ENCODE results near the gene NISCH. TPM values are rescaled to one million over a fixed set of nuclear protein-coding genes. Genes with fewer than 3 reads are reported as not detected.

NISCH gene
- total and polyA plus RNA-seq, 2 of the 8 experiments (the other 6 are each of a cell fraction or from before 2014, with no cell fraction given): 71.2 to 71.9 TPM

DNA sequence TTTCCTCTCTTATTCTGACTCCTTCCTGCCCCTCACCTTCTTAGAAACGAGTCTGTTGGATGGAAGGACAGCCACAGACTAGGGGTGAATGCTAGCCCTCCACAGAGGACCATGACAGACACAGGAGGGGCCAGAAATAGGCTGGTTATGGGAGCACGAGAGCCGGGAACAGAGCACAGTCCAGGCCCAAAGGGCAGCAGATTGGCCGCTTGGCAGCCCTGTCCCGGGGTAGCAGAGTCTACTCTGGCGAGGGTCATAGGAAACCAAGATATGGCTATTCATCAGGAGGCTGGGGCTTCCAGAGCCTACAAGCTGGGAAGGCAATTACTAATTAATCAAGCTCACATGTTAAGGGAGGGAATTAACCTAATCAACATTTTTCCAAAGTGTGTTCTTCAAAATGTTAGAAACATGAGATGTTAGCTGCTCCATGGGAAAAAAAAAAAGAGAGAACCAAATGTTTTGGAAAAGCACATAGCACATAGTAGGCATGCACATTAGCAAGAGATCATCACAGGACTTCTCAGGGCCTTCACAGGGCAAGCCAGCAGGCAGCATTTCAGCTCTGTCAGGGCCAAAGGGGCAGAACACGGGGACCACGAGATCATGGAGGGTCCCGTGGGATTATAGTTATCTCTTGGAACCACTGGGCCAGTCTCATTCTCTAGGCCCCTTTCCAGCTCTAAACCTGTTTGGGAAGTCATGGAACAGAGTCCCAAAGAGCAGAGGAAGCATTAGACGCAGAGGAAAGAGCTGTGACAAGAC, 23.8 kb upstream of the NISCH start:
- H2AFZ ChIP-seq (ENCODE audit: low read length): no peak overlapping the region
- no peak overlapping the region for H3K4me3 ChIP-seq (ENCODE audit: extremely low read depth in 1 of 4, insufficient read depth in 2 of 4, low read depth in 3 of 4, low read length in 4 of 4)
- no peaks in the 10 kb centered on the region for H3K27me3 ChIP-seq (replicated peaks in 1 of 4; ENCODE audit: control insufficient read depth in 3 of 4, extremely low read depth in 1 of 4, insufficient read depth in 3 of 4, low read length in 3 of 4)
- 87% methylated on average over 10 of the region's 10 CpGs; no CpG with 5 or more reads in 1 of the 2 experiments for WGBS, 2 experiments (ENCODE audit: extremely low coverage in 1 of 2, insufficient coverage in 1 of 2, insufficient read length in 1 of 2, insufficient replicate concordance in 2 of 2, low coverage in 1 of 2, low lambda C conversion rate in 2 of 2, missing lambda C conversion rate in 1 of 2)
- no peak overlapping the region for H3K4me2 ChIP-seq (ENCODE audit: insufficient read depth in 1 of 2, low read depth in 2 of 2, low read length in 2 of 2)
- no peak overlapping the region for H4K8ac ChIP-seq (ENCODE audit: extremely low read depth, insufficient read depth, low read length)
- no peaks in the 10 kb centered on the region for H3K23me2 ChIP-seq (ENCODE audit: low read depth, low read length)
- no peak overlapping the region for H2BK12ac ChIP-seq (ENCODE audit: low read depth, low read length)
- POLR2A ChIA-PET (ENCODE audit: partially characterized antibody): interaction anchor here (1.0 to 10.5 kb wide), 2 partner anchors 15 to 216 kb away, joined by 3 to 112 read pairs; partner anchors contain the start of gene SEMA3G
- no peaks in the 10 kb centered on the region for H4K20me1 ChIP-seq (replicated peaks in 1 of 2; ENCODE audit: control insufficient read depth in 1 of 2, insufficient read depth in 2 of 2, low read length in 2 of 2)
- H3K9ac ChIP-seq (replicated peaks in 1 of 4; ENCODE audit: extremely low read depth in 1 of 4, low read depth in 3 of 4, low read length in 3 of 4): no peak overlapping the region
- H2BK15ac ChIP-seq (ENCODE audit: low read length): no peak overlapping the region
- no peaks in the 10 kb centered on the region for H3K36me3 ChIP-seq (ENCODE audit: control insufficient read depth in 2 of 4, insufficient read depth in 4 of 4, low read length in 3 of 4)
- no peak overlapping the region for H3K14ac ChIP-seq (ENCODE audit: insufficient read length)
- H2BK20ac ChIP-seq (ENCODE audit: low read length): no peak overlapping the region
- peaks cover 0 to 2% (median 0%) of the 10 kb centered on the region in 4 experiments; a peak in 1 of 7 replicates for H3K4me1 ChIP-seq (replicated peaks in 1 of 4; ENCODE audit: control insufficient read depth in 3 of 4, insufficient read depth in 4 of 4, low read length in 3 of 4)
- CTCF ChIA-PET (ENCODE audit: partially characterized antibody): interaction anchor here (0.6 to 4.4 kb wide), 7 partner anchors 9 to 210 kb away, joined by 3 to 22 read pairs (median 9); no protein-coding TSS in a partner anchor
- H2BK5ac ChIP-seq (ENCODE audit: low read depth, low read length): 0 out of 2 replicates have a peak overlapping the region, but pooled peaks have one; percentile 21
- H3K56ac ChIP-seq (replicated peaks; ENCODE audit: insufficient read length, low read depth, low read length): no peak overlapping the region
- H3K79me1 ChIP-seq (ENCODE audit: low read depth, low read length): no peaks in the 10 kb centered on the region
- H3K23ac ChIP-seq (ENCODE audit: insufficient read length): no peak overlapping the region
- H4K5ac ChIP-seq (ENCODE audit: insufficient read length, low read depth, low read length): no peak overlapping the region
- DNase-seq (ENCODE audit: low read depth in 1 of 2, low spot score in 2 of 2) (no peak), FAIRE-seq (no peak)
- H2BK120ac ChIP-seq (replicated peaks; ENCODE audit: low read depth, low read length): no peak overlapping the region
- no peaks in the 10 kb centered on the region for H3K79me2 ChIP-seq (ENCODE audit: control insufficient read depth in 1 of 2, insufficient read depth in 2 of 2, low read length in 2 of 2)
- H4K91ac ChIP-seq (replicated peaks; ENCODE audit: insufficient read length, low read length): no peak overlapping the region
- H3K9me3 ChIP-seq (ENCODE audit: insufficient read depth in 2 of 2, low read depth in 1 of 2, low read length in 1 of 2): no peaks in the 10 kb centered on the region
- no peak overlapping the region for H3K27ac ChIP-seq (ENCODE audit: low read depth, low read length)
- H3K18ac ChIP-seq (ENCODE audit: extremely low read depth, low read length): no peak overlapping the region
- H3K4ac ChIP-seq (replicated peaks; ENCODE audit: insufficient read length, low read depth, low read length): no peak overlapping the region
- H2AK5ac ChIP-seq (ENCODE audit: low read depth, low read length): no peak overlapping the region
- TF ChIP-seq, protein P1, sequence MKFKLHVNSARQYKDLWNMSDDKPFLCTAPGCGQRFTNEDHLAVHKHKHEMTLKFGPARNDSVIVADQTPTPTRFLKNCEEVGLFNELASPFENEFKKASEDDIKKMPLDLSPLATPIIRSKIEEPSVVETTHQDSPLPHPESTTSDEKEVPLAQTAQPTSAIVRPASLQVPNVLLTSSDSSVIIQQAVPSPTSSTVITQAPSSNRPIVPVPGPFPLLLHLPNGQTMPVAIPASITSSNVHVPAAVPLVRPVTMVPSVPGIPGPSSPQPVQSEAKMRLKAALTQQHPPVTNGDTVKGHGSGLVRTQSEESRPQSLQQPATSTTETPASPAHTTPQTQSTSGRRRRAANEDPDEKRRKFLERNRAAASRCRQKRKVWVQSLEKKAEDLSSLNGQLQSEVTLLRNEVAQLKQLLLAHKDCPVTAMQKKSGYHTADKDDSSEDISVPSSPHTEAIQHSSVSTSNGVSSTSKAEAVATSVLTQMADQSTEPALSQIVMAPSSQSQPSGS (IDR thresholded peaks at IDR 0.05; ENCODE audit: low read length): no peak
- TF ChIP-seq NRF1 (IDR thresholded peaks at IDR 0.05; ENCODE audit: low read depth, low read length): no peak
- TF ChIP-seq CEBPB (IDR thresholded peaks at IDR 0.05; ENCODE audit: low read depth, low read length): no peak
- TF ChIP-seq, protein P2, sequence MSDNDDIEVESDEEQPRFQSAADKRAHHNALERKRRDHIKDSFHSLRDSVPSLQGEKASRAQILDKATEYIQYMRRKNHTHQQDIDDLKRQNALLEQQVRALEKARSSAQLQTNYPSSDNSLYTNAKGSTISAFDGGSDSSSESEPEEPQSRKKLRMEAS (IDR thresholded peaks at IDR 0.05): no peak
- TF ChIP-seq FOSL1 (IDR thresholded peaks at IDR 0.05; ENCODE audit: insufficient read depth, low read depth, low read length): no peak
- TF ChIP-seq CREB1 (IDR thresholded peaks at IDR 0.05): no peak
- TF ChIP-seq KDM4A (IDR thresholded peaks at IDR 0.05; ENCODE audit: low read depth, low read length, severe bottlenecking): no peak
- TF ChIP-seq GABPA (IDR thresholded peaks at IDR 0.05; ENCODE audit: borderline replicate concordance, insufficient read depth, low read length): no peak
- TF ChIP-seq EZH2 (IDR thresholded peaks at IDR 0.05; ENCODE audit: low read depth, low read length, severe bottlenecking): no peak
- TF ChIP-seq CBX8 (IDR thresholded peaks at IDR 0.05; ENCODE audit: borderline replicate concordance, low read depth, low read length): no peak
- no peak for TF ChIP-seq TEAD4 (IDR thresholded peaks at IDR 0.05; ENCODE audit: low read depth, low read length)

All from H1 (cell line).